Stimulated activated CD4-positive, alpha-beta T cell treated with anti-CD3 and anti-CD28 coated beads, Interleukin-1b, Interleukin-23, amount 100 ng/mL, for 1 hour (primary cell): Measurements from ENCODE around the gene TIMM21.

Experiments
- DNase-seq, 2 donors: peaks; one replicate each; pipeline ENCODE4 v3.0.0-alpha.2; 2020; ENCODE audit warnings: low read depth in 2 of 2

Gene TIMM21, protein sequence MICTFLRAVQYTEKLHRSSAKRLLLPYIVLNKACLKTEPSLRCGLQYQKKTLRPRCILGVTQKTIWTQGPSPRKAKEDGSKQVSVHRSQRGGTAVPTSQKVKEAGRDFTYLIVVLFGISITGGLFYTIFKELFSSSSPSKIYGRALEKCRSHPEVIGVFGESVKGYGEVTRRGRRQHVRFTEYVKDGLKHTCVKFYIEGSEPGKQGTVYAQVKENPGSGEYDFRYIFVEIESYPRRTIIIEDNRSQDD

DNA sequence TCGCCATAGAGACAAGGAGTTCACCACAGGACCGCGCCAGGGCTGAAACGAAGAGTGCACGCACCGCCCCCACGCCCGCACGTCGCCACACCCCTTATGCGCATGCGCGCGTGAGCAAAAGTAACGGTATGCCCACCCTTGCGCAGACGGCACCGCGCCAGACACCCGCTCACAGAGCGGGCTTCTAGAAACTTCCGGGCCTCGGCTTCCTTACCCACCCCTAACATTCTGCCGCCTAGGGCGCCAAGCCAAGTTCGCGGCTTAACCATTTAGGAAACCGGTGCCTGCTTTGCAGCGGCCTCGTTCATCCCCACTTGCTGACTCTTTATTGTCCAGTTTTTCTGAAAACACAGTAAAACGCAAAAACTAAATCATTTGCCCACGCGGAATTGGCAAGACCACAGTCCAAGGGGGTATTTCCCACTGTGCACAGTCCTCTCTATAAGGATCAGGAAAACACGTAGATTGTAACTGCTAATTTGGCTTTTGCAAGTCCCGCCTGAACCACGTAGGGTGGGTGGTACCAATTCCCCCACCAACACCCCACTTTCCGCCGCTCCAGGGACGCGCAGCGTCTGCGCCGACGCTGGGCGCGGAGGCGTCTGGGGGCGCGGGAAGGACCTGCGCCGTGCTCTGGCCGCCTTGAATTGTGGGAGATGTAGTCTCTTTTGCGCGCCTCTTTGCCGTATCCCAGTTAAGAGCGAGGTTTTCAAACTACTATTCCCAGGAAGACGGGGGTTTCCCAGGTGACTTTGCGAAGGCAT, at the start of gene TIMM21, which contains the start of gene FBXO15:
Gene TIMM21, plus strand, starts transcription at position 745 of the 764 bp plus-strand sequence. CDS start 286 bp downstream, outside the sequence.
Gene FBXO15, minus strand, starts transcription at position 56 of the 764 bp plus-strand sequence. Its CDS starts 49 bp downstream, at position 7.
- DNase-seq: peak; percentile 83 to 89

DNA sequence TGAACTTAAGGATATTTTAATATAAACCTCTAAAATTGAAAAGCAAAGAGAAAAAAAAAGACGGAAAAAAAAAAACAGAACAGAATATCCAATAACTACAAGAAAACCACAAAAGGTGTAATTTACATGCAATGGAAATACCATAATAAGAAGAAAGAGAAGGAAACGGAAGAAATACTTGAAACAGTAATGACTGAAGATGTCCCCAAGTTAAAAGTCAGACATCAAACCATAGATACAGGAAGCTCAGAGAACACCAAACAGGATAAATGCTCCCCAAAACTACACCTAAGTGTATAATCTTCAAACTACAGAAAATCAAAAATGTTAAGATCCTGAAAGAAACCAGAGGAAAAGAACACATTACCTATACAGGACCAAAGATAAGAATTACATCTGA, 39.9 kb upstream of the TIMM21 start:
- no peak for DNase-seq

DNA sequence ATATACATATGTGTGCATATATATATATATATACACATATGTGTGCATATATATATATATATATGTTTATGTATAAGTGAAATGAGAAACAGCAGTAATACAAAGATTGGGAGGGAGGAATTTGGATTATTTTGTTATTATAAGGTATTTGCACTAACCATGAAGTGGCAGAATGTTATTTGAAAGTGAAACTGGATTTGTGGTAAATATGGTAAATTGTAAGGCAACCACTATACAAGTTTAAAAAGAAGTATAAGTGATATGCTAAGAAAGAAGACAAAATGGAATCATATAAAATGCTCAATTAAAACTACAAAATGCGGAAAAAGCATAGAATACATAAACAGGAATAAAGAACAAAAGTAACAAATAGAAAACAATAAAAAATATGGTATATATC, 38.2 kb upstream of the TIMM21 start:
- DNase-seq: no peak

DNA sequence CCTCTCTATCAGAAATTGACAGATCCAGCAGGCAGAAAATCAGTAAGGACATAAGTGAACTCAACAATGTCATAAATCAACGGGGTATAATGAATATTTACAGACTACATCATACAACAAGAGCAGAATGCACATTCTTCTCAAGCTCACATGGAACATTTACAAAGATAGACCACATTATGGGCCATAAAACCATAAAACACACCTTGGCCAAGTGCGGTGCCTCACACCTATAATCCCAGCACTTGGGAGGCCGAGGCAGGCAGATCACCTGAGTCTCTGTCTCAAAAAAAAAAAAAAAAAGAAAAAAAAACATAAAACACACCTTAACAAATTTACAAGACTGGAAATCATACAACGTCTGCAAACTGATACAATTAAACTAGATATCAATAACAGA, 37.3 kb upstream of the TIMM21 start:
- no peak for DNase-seq

DNA sequence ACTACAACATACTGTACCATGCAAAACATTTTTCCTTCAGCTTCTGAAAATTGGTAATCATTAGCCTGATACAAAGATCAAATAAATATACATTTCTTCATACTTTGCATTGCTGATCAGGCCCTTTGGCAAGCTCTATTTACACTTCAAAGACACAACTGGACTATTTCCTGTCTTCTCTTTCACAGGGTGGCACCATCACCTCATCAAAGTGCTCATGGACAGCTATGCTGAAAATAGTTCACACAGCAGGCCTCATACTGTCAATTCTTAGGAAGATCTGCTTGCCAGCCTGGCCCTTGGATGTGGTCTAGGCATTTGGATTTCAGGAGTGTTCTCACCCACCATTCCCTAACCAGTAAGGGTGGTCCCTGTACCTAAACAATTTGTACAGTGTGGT, 34.6 kb upstream of the TIMM21 start:
- no peak for DNase-seq

DNA sequence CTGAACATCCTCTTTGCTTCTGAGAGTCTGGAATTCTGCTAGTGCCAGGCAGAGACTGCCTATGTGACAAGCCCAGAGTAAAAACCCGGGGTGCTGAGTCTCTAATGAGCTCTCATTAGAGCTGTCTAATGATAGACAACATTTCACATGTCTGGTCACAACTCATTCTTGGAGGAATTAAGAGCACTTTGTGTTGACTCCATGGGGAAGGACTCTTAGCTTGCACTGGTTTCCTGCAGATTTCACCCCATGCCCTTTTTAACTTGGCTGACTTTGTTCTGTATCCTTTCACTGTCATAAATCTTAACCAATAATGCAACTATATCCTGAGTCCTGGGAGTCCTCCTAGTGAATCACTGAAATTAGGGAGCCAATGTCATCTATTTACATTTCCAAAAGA, 34.2 kb upstream of the TIMM21 start:
- no peak for DNase-seq

DNA sequence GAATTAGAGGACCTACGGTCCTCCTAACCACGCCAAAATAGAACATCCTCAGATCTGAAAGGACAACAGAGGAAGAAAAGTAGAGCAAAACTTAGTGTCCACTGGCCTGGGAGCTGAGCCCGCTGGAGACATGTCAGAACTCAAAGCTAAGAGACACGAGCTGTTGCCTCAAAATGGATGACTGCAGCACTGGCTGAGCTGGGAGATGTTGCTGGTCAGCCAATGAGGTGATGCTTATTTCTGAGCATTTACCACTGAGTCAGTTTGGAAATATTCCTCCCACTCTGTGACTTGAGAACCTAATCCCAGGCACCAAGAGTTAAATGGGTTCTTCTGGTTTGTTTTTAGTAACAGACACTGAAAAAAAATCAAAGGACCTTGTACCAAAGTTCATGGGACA, 33.3 kb upstream of the TIMM21 start:
- DNase-seq: no peak

DNA sequence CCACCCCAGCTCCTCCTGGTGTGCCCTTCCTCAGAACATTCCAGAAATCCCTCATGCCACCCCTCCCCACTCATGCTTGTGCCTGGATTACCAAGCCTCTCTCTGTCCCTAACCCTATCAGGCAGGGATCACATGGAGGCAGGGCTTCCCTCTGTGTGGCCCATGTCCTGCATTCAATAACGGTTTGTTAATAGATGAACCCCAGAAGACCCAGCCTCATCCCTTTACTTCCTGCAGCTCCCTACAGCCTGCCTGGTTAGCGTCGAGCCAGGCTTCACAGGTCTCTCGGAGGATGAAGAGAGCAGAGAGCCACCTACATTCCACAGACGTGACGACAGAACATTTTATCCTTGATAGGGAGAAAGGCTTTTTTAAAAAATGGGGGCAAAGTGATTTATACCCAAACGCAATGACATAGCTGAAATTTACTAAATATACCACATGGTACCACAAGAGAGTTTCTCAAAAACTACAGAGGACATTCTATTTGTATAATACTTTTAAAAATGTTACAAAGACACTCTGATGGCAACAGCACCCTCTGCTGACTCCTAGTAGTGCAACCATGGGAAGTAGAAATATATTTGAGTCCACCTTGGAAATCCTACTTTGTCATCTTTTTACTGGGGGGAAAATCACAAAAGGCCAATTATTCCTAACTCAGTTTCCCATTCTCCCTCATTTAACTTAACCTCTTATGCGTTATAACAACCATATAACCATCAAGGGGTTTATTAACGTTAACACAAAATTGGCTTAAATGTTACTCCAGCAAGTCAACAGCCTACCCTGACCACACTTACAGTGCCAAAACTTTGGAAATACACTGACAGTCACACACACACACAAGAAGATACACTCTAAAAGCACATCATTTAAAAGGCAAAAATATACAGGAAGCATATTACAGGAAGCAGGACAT, 31.4 kb upstream of the TIMM21 start:
- no peak for DNase-seq

DNA sequence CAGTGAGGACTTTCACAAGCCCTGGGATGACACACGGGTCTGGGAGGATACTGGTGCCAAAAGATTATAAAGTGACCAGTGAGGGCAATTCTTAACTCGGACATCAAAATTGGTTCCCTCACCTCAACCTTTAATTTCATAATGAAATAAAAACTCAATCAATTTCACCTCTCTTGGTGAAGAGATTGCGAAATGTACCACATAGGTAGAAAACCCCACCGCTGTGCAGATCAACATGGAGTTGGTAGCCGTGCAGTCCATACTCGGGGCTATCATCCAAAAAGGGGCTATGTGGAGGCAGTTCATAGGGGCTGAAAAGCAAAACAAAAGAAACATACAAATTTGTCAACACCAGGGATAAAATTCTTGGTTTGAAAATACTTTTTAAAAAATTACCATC, 25.1 kb upstream of the TIMM21 start:
- DNase-seq: no peak

DNA sequence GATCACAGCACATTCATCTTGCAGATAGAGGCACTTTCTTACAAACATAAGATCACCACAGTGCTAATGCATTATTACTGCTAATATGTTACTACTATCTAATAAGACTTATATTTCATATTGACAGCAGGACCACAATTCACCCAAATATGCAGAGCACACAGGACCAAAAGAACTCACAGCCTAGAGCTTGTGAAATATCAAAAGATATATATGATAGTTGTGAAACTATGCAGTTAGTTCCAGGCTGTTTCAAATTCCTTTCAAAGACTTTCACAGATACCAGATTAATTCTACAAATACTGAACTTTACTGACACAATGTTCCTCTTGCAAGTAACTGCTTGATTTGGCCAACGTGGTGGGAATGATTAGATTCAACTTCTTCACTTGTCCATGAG, 23.7 kb upstream of the TIMM21 start:
- no peak for DNase-seq

DNA sequence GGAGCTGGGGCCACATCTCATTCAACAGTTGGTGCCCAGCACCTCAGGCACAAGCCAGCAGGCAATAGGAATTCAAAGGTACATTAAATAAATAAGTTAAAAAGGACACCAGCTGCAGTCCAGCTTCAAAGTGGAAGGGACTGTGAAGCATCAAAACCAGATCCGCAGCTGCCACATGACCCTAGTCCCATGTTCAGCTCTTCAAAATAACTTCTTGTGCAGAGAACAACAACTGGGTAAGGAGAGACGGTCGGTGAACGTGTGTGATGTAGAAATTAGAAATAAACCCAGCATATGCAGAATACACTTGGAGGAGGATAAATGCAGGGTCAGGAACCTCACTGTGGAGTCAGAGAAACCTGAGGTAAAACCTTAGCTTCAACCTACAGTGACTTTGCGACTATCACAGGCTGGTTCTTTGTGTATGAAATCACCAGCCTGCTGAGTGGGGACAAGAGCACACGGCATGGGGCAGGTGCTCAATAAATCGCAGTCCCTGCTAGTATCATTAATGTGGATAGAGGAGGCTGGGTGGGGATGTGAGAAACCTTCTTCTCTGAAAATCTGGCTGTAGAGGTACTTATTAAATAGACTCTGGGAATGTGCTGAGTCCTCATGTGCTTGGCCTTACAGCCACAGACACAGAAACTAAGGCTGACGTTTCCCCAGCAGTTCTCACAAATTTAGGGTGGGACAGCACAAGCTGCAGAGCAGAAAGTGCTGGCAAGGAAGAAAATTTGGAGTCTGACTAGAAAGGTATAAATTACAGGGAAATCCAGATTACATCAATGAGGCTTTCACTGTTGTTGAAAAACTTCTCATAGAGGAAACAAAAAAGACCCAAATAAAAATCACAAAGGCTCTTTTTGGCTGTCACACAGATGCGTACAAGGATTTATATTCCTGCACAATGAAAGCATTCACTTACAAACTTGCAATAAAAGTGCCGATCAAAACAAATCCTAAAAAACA, 21.4 kb upstream of the TIMM21 start:
- DNase-seq: no peak

DNA sequence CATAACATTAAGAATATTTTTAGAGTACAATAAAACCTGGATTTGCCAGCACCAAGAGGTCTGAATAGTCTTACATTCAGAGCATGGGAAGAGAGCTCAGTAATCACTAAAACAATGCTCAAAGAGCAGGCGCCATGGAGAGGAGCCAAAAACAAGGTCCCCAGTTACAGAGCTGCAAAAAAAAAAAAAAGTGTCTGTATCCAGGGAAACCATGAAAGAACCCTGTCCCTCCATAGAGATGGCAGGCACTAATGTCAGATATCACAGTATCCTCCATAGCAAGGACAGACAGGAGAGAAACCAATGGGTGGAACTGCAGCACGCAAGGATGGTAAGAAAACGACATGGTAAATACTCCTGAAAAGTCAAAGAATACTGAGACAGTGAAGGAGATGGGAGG, 20.2 kb upstream of the TIMM21 start:
- no peak for DNase-seq

DNA sequence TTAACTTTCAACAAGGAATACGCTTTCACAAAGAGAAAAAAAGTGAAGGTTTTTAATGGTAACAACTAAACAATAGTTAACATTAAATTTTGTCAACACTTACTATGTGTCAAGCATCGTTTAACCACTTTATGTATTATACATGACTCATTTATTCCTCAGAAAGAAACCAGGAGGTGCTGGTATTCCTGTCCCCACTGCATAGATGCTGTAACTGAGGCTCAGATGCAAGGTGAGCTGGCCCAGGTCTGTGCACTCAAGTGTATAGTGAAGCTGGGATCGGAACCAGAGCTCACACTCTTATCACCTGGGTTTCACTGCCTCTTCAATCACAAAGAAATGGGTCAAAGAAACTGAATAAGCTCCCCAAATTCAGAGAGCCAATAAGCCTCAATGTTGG, 17.2 kb upstream of the TIMM21 start:
- DNase-seq: no peak

DNA sequence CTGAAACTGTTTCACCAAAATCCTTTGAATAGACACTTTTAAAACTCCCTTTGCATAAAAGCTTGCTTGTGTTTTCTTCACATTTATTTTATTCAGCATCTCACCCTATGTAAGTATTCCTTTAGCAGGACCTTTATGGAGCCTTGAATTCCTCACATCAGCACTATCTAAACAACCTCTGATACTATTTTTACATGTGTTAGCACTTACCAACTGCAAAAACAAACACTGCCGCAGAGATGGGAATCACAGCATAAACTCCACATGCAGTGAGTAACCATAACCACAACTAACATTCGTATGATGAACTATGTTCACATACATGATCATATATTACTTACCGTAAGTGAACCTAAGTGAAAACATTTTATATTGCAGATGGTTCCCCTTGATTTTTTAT, 16.1 kb upstream of the TIMM21 start:
- DNase-seq: no peak

DNA sequence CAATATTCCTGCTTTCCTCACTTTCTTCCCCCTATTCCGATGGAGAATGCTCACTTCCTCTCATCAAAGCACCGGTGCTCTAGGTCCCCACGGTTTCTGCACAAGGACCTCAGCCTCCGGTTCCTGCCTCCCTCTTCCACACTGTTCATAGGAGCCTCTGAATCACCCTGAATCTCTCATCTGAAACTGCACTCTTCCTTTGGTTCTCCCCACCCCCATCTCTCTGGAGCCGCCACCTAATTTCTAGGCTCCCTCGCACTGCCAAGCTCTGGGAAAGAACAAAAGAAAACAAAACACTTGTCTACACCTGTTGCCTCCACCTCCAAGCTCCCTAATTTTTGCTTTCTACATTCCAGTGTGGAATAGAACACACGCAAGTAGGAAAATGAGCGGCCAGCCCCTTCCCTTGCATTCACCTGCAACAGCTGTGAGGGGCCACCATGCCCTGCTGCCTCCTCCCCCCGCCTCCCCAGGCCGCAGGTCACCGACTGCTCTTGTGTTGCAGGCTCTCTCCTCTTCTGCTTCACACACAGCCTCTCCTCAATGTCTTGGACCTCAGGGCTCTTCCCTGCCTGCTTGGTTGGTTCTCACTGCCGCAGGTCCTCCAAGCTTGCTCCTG, 10.3 kb upstream of the TIMM21 start:
- DNase-seq: no peak

DNA sequence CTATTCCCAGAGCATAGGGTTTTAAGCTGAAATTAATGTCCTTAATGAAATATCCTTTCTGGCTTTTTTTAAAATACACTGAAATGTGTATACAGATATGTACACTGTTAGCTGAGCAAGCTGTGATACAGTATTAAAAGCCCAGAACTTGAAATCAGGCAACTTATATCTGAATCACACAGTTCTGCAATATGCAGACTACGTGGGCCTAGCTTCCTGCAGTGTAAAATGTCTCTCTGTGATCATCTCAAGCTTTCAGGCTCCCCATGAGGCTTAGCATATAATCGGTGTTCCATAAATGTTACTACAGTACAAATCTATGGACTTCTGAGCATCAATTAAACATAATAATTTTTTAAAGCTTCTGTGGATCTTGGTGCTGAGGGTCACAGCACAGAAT, 8.9 kb upstream of the TIMM21 start:
- no peak for DNase-seq

DNA sequence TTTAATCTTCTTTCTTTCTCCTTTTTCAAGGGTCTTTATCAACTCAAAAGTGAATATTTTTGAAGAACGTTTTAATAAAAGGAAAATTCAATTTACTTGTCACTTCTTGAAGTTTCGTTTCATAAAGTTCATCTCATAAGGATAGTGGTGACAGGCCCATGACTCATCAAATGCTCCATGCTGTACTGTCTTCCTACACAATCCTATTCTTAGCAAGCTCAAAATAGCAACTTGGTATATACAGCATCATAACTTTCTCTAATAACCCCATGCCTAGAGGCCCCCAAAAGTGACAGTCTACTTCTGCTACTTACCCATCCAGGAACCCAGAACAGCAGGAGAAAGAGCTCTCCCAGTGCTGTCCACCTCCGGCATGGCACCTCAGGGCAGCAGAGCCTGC, 8.4 kb upstream of the TIMM21 start:
- no peak for DNase-seq

DNA sequence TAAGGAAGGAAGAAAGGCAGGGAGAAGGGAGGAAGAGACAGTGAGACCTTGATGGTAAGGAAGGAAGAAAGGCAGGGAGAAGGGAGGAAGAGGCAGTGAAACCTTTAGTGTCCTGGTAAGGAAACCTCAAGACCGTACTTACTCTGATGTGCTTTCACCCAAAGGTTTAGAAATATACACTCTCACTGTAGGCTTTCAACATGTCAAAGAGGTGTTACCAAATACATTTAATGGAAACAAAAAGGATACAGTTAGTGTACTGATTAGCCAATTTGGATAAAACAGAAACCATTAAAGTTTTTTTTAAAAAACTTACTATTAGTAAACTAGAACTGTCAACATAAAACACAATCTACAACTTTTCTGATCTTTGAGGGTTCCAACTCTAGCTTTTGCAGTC, 7.7 kb upstream of the TIMM21 start:
- no peak for DNase-seq

DNA sequence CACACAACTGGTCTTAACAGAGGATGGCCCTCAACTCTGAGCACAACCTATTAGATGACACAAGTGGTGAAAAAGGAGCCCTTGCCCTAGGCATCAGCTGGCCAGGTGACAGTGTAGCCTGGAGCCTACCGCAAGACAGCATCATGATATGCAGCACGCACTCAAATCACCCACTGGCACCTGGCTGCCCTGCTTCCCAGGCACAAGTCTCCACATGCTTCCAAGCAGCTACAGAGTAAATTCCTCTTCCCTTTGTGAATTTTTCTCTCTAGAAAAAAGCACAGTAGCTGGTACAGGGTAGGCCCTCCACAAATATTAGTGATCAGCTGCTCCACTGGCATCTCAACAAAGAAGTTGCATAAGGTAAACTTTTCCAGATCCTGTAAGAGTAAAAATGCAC, 6.7 kb upstream of the TIMM21 start:
- no peak for DNase-seq

DNA sequence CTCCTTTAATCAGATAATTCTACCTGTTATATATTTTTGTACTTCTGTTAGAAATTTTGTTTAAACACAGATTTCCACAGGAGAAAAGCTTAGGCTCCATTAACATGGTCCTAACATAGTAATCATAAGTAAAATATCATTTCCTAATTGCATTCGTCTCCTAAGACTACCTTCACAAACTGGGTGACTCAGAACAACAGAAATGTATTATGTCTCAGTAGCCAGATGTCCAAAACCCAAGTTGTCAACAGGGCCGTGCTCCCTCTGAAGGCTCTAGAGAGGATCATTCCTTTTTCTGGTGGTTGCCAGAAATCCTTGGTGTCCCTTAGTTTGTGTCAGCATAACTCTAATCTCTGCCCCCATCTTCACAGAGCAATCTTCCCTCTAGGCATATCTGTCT, 6.1 kb upstream of the TIMM21 start:
- DNase-seq: no peak

DNA sequence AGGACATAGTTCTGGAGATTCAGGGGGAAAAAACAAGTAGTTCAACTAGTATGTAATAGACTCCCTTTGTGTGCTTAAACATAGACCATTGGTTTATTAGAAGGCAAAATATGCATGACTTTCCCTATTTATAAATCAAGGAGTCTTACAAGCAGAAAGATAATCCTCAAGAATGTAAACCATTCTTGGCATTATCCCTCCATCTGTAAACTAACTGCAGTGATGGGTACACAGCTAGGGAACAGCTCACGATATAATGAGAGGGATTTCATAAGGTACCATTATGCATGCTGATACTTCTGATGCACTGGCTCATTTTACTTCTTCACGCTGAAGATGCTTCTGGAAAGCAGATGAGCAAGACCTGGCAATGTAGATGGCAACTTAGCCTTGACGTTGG, 1.6 kb upstream of the TIMM21 start:
- no peak for DNase-seq
